GM12878 (cell line): ENCODE data around the gene PITPNM2. TPM values are rescaled to one million over a fixed set of nuclear protein-coding genes. Genes with fewer than 3 reads are reported as not detected.

ENCODE experiments used
- ATAC-seq: fragments of 200-7000 bp; cut with Tn5 transposase; 3 replicates; pipeline ENCODE4 v1.9.1; 2020; ENCODE audit warnings: mild to moderate bottlenecking, moderate library complexity
- BruUV-seq: library from RNA; stranded (reverse); fragments of 400-500 nt; replicated peaks from 2 replicates; lab custom pipeline; 2021; lab: Mats Ljungman, UMichigan
- CTCF ChIA-PET: fragments of 300-600 bp; sonication (Branson Sonifier 250); formaldehyde crosslinking; extraction: SDS; loops from one replicate; lab custom pipeline; 2021; ENCODE audit warnings: inconsistent platforms; lab: Yijun Ruan, JAX
- POLR2A ChIA-PET: fragments of 350-600 bp; formaldehyde crosslinking; extraction: SDS; loops from one replicate; lab custom pipeline; 2021; ENCODE audit warnings: inconsistent platforms; lab: Charles Lee
- RAD21 ChIA-PET: fragments of 300-600 bp; sonication (Branson Sonifier 250); formaldehyde crosslinking; loops from one replicate; lab custom pipeline; 2023; ENCODE audit warnings: antibody characterized with exemption; ENCODE audit not compliant: unreplicated experiment; lab: Charles Lee
- SMC1A ChIA-PET: fragments of 300-600 bp; sonication (Branson Sonifier 250); formaldehyde crosslinking; loops from one replicate; lab custom pipeline; 2023; ENCODE audit not compliant: unreplicated experiment, uncharacterized antibody; lab: Charles Lee
- DNase-seq: peaks from one replicate; pipeline ENCODE4 v3.0.0-alpha.2; 2011; ENCODE audit warnings: low read depth, low spot score
- FAIRE-seq: peaks from 3 replicates; lab custom pipeline; 2011; peaks lifted over from hg19 to GRCh38; lab: Jason Lieb, UNC
- H2AFZ ChIP-seq: 2 replicates; pipeline ENCODE4 v1.6.0; 2011; ENCODE audit warnings: low read depth, low read length, control low read depth; ENCODE audit not compliant: control insufficient read depth
- H3K27ac ChIP-seq: 2 replicates; pipeline ENCODE4 v1.5.1; 2011; ENCODE audit warnings: control low read depth; ENCODE audit not compliant: control insufficient read depth, insufficient read depth
- H3K27me3 ChIP-seq, 2 experiments: replicated peaks in 1 of 2; 2 replicates each; pipeline versions ENCODE4 v1.6.0 to v1.6.1; 2011; ENCODE audit warnings: low read length in 1 of 2; ENCODE audit not compliant: control insufficient read depth in 2 of 2, insufficient read depth in 2 of 2
- H3K36me3 ChIP-seq, 2 experiments: 2 replicates each; pipeline ENCODE4 v1.5.1; 2011; ENCODE audit warnings: low read length in 1 of 2; ENCODE audit not compliant: control insufficient read depth in 2 of 2, insufficient read depth in 2 of 2
- H3K4me1 ChIP-seq: 2 replicates; pipeline ENCODE4 v1.6.1; 2011; ENCODE audit warnings: mild to moderate bottlenecking, low read length, moderate library complexity, mixed read lengths; ENCODE audit not compliant: control insufficient read depth, insufficient read depth
- H3K4me2 ChIP-seq: 2 replicates; pipeline ENCODE4 v1.6.0; 2011; ENCODE audit warnings: control low read depth; ENCODE audit not compliant: control insufficient read depth, insufficient read depth
- H3K4me3 ChIP-seq: fragments of 200-600 bp; sonication (generic); 2 replicates; pipeline ENCODE4 v1.5.1; 2016
- H3K79me2 ChIP-seq: 2 replicates; pipeline ENCODE4 v1.6.0; 2011; ENCODE audit warnings: low read length; ENCODE audit not compliant: control insufficient read depth, insufficient read depth
- H3K9ac ChIP-seq: 2 replicates; pipeline ENCODE4 v1.8.0; 2011; ENCODE audit warnings: low read length, control low read depth, mixed read lengths; ENCODE audit not compliant: control insufficient read depth, insufficient read depth
- H3K9me3 ChIP-seq: replicated peaks from 3 replicates; pipeline ENCODE4 v1.5.1; 2011; ENCODE audit warnings: mild to moderate bottlenecking, low read length; ENCODE audit not compliant: control insufficient read depth, insufficient read depth
- H4K20me1 ChIP-seq: 2 replicates; pipeline ENCODE4 v1.6.0; 2011; ENCODE audit not compliant: control insufficient read depth, insufficient read depth
- FOXK2 ChIP-seq: fragments of 450-650 bp; IDR thresholded peaks from 2 replicates; pipeline ENCODE4 v1.6.1; 2017; ENCODE audit warnings: mild to moderate bottlenecking, moderate library complexity
- GATAD2B ChIP-seq: fragments of 450-650 bp; conservative IDR thresholded peaks from 2 replicates; pipeline ENCODE4 v1.6.1; 2017; ENCODE audit warnings: low read depth, mild to moderate bottlenecking, moderate library complexity
- HCFC1 ChIP-seq: fragments of 150-350 bp; IDR thresholded peaks from 2 replicates; pipeline ENCODE4 v1.6.1; 2014; ENCODE audit warnings: low read length
- HDAC2 ChIP-seq: fragments of 200-600 bp; sonication (generic); IDR thresholded peaks from 2 replicates; pipeline ENCODE4 v1.6.1; 2017
- MEF2A ChIP-seq: IDR thresholded peaks from 2 replicates; pipeline ENCODE4 v1.6.1; 2011; ENCODE audit warnings: low read depth, mild to moderate bottlenecking, low read length, moderate library complexity; ENCODE audit not compliant: insufficient read depth
- MEF2B ChIP-seq: fragments of 450-650 bp; IDR thresholded peaks from 2 replicates; pipeline ENCODE4 v1.6.1; 2018; ENCODE audit warnings: mild to moderate bottlenecking, moderate library complexity; ENCODE audit not compliant: partially characterized antibody, poor library complexity, severe bottlenecking
- MXI1 ChIP-seq: fragments of 150-350 bp; IDR thresholded peaks from 2 replicates; pipeline ENCODE4 v1.6.1; 2011; ENCODE audit warnings: low read depth, mild to moderate bottlenecking, inconsistent platforms, low read length, improper control_type of control experiment
- MYB ChIP-seq: fragments of 150-350 bp; IDR thresholded peaks from 2 replicates; pipeline ENCODE4 v1.6.1; 2014; ENCODE audit warnings: mild to moderate bottlenecking, low read depth, low read length, borderline replicate concordance
- NFYA ChIP-seq: IDR thresholded peaks from 2 replicates; pipeline ENCODE4 v1.6.1; 2011; ENCODE audit warnings: low read depth, mild to moderate bottlenecking, low read length, improper control_type of control experiment, borderline replicate concordance
- RCOR1 ChIP-seq: conservative IDR thresholded peaks from 2 replicates; pipeline ENCODE4 v1.6.1; 2012; ENCODE audit warnings: low read depth, low read length, improper control_type of control experiment
- SIN3A ChIP-seq: IDR thresholded peaks from 2 replicates; pipeline ENCODE4 v1.6.1; 2012; ENCODE audit warnings: low read depth, low read length, improper control_type of control experiment
- SP1 ChIP-seq: IDR thresholded peaks from one replicate; pipeline ENCODE4 v1.6.1; 2011; ENCODE audit warnings: low read depth, low read length
- YBX1 ChIP-seq: fragments of 450-650 bp; IDR thresholded peaks from 2 replicates; pipeline ENCODE4 v1.6.1; 2016; ENCODE audit warnings: antibody characterized with exemption
- ZBTB11 ChIP-seq: fragments of 450-650 bp; formaldehyde crosslinking; IDR thresholded peaks from 2 replicates; pipeline ENCODE4 v1.5.0; 2022; ENCODE audit warnings: mild to moderate bottlenecking, missing genetic modification characterization
- WGBS: methylation state at CpG from one replicate; pipeline ENCODE4 v1.1.6; 2016; ENCODE audit warnings: low lambda C conversion rate; ENCODE audit not compliant: insufficient replicate concordance, insufficient coverage; ENCODE audit errors: missing lambda C conversion rate; 5-methylcytosine and 5-hydroxymethylcytosine counted together
- in situ Hi-C: fragments of 300-500 bp; cut with MboI; formaldehyde crosslinking; loops from 9 replicates; pipeline ENCODE4 v1.14.3; 2018; ENCODE audit warnings: mixed read lengths
- intact Hi-C: fragments of 100-400 bp; cut with micrococcal nuclease; formaldehyde crosslinking; loops from one replicate; pipeline ENCODE4 v1.14.2; 2022; ENCODE audit not compliant: unreplicated experiment
- polyA plus RNA-seq, 11 experiments: library from polyadenylated mRNA; depleted of rRNA in 4 of 11; unstranded in 6 of 11; stranded (reverse) in 5 of 11; fragments of >200 nt; fragmentation: Nextera tagmentation in 4 of 11; fragmentation: Illumina TruSeq in 1 of 11; extraction: Ambion mirVana in 4 of 11; extraction: Trizol in 1 of 11; gene quantifications; 1 replicate in 1 of 11; 2 replicates in 10 of 11; pipeline versions ENCODE4 v1.2.1 to v1.2.3, GENCODE V29; 2011 to 2016; ENCODE audit warnings: inconsistent platforms in 2 of 11, missing spikeins in 2 of 11, low read depth in 1 of 11
- total RNA-seq, 4 experiments: library from RNA; depleted of rRNA in 3 of 4; stranded (reverse); fragments of >200 nt in 3 of 4; fragmentation: Illumina TruSeq in 1 of 4; extraction: Trizol in 1 of 4; gene quantifications; 2 replicates each; pipeline versions ENCODE4 v1.2.1 to v1.2.3, GENCODE V29; 2013 to 2021
- TF ChIP-seq, protein P1 (sequence below): fragments of 150-350 bp; IDR thresholded peaks from 2 replicates; pipeline ENCODE4 v1.6.1; 2016; ENCODE audit warnings: low read depth, low read length

Gene PITPNM2
- total and polyA plus RNA-seq, 10 of the 15 experiments (the other 5 are each of a cell fraction or from before 2014, with no cell fraction given) = 0.03 to 1.0 (median 0.24) TPM; not detected in 1

- ATAC-seq = no peak
- POLR2A ChIA-PET = no interaction called here
- H4K20me1 ChIP-seq = no peaks in the 10 kb centered on the region
- H3K36me3 ChIP-seq = peaks cover 0 to 5% of the 10 kb centered on the region in 2 experiments; a peak in 2 of 4 replicates
- H2AFZ ChIP-seq = no peak overlapping the region
- H3K27me3 ChIP-seq = no peaks in the 10 kb centered on the region
- CTCF ChIA-PET = interaction anchor here (0.5 kb wide), 1 partner anchor 156 kb away, joined by 3 read pairs; no protein-coding TSS in a partner anchor
- intact Hi-C loops = no loop called here
- no peak for TF ChIP-seq ZBTB11 (CRISPR knock-in tag)
- TF ChIP-seq, protein P1, sequence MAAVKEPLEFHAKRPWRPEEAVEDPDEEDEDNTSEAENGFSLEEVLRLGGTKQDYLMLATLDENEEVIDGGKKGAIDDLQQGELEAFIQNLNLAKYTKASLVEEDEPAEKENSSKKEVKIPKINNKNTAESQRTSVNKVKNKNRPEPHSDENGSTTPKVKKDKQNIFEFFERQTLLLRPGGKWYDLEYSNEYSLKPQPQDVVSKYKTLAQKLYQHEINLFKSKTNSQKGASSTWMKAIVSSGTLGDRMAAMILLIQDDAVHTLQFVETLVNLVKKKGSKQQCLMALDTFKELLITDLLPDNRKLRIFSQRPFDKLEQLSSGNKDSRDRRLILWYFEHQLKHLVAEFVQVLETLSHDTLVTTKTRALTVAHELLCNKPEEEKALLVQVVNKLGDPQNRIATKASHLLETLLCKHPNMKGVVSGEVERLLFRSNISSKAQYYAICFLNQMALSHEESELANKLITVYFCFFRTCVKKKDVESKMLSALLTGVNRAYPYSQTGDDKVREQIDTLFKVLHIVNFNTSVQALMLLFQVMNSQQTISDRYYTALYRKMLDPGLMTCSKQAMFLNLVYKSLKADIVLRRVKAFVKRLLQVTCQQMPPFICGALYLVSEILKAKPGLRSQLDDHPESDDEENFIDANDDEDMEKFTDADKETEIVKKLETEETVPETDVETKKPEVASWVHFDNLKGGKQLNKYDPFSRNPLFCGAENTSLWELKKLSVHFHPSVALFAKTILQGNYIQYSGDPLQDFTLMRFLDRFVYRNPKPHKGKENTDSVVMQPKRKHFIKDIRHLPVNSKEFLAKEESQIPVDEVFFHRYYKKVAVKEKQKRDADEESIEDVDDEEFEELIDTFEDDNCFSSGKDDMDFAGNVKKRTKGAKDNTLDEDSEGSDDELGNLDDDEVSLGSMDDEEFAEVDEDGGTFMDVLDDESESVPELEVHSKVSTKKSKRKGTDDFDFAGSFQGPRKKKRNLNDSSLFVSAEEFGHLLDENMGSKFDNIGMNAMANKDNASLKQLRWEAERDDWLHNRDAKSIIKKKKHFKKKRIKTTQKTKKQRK = no peak
- no peak for TF ChIP-seq SP1
- no peak for TF ChIP-seq MYB
- TF ChIP-seq RCOR1 = no peak
- TF ChIP-seq GATAD2B = no peak
- no peak for TF ChIP-seq MXI1
- no peak for TF ChIP-seq HDAC2
- no peak for TF ChIP-seq NFYA
- TF ChIP-seq HCFC1 = no peak
- no peak for TF ChIP-seq MEF2A
- no peak for TF ChIP-seq MEF2B
- TF ChIP-seq YBX1 = no peak
- no peak for TF ChIP-seq FOXK2
- no peak for TF ChIP-seq SIN3A
- DNase-seq = no peak
- 78% methylated on average over 2 of the region's 2 CpGs for WGBS
- SMC1A ChIA-PET = interaction anchor here (1.4 kb wide), 1 partner anchor 52 kb away, joined by 3 read pairs; no protein-coding TSS in a partner anchor
- in situ Hi-C loops = no loop called here
- no peak overlapping the region for H3K27ac ChIP-seq
- H3K9me3 ChIP-seq = no peaks in the 10 kb centered on the region
- no peak overlapping the region for H3K4me2 ChIP-seq
- no TSS peak for BruUV-seq
- H3K79me2 ChIP-seq = no peaks in the 10 kb centered on the region
- no peak overlapping the region for H3K4me3 ChIP-seq
- 0 out of 2 replicates have a peak, but pooled peaks cover 4% of the 10 kb centered on the region for H3K4me1 ChIP-seq
- RAD21 ChIA-PET = no interaction called here
- no peak for FAIRE-seq
- no peak overlapping the region for H3K9ac ChIP-seq
These were observed 16.4 kb upstream of the PITPNM2 start for GRCh38 chr12:123167329-123167728.
